T-helper 1 cell treated with Interleukin-12 subunit alpha and Interleukin-12 subunit beta and Interleukin-4 antibody, amounts not matched to agents 30 μg/mL and 1 μg/mL, for 36 hours (primary cell): ENCODE measurements around the gene NDUFB10.
A peak's percentile ranks its signal among the peaks of the same experiment; 100 is the strongest.

Experiments
- H3K27ac Mint-ChIP-seq: one replicate; pipeline ENCODE4 v1.8.0; 2021; ENCODE audit warnings: mild to moderate bottlenecking, mixed read lengths
- H3K27me3 Mint-ChIP-seq: one replicate; pipeline ENCODE4 v1.8.0; 2021; ENCODE audit warnings: low read depth, mixed read lengths
- H3K36me3 Mint-ChIP-seq: one replicate; pipeline ENCODE4 v1.8.0; 2021; ENCODE audit warnings: low read depth, mixed read lengths
- H3K4me1 Mint-ChIP-seq: one replicate; pipeline ENCODE4 v1.8.0; 2021; ENCODE audit warnings: low read depth, mixed read lengths
- H3K4me3 Mint-ChIP-seq: one replicate; pipeline ENCODE4 v1.8.0; 2021; ENCODE audit warnings: mild to moderate bottlenecking, moderate library complexity, mixed read lengths
- H3K9me3 Mint-ChIP-seq: one replicate; pipeline ENCODE4 v1.8.0; 2021; ENCODE audit warnings: mixed read lengths

The NDUFB10 gene

GRCh38 chr16:1966460-1966859, 7.1 kb downstream of the NDUFB10 start, which contains the start of gene RNF151:
TSS of gene RNF151 (plus strand) at chr16:1966856. CDS start at chr16:1966882, 26 bp downstream.
- no peaks in the 10 kb centered on the region for H3K27me3 Mint-ChIP-seq
- peak within 1 kb of the TSS; percentile 96 for H3K27ac Mint-ChIP-seq
- H3K36me3 Mint-ChIP-seq: peaks cover 23% of the 10 kb centered on the region
- H3K4me3 Mint-ChIP-seq: peak within 1 kb of the TSS; percentile 96
- peaks cover 29% of the 10 kb centered on the region for H3K4me1 Mint-ChIP-seq
- no peaks in the 10 kb centered on the region for H3K9me3 Mint-ChIP-seq

GRCh38 chr16:1968146-1968953, 9.0 kb downstream of the NDUFB10 start:
- Mint-ChIP-seq H3K36me3 (peaks cover 14% of the 10 kb centered on the region), H3K4me3 (no peak overlapping the region), H3K9me3 (no peaks in the 10 kb centered on the region)

GRCh38 chr16:1971796-1972489, 12.6 kb downstream of the NDUFB10 start, which contains the start of gene TBL3:
TSS of gene TBL3 (plus strand) at chr16:1972053. CDS start at chr16:1972165, 112 bp downstream.
- Mint-ChIP-seq H3K4me1 (peaks cover 16% of the 10 kb centered on the region), H3K36me3 (peaks cover 7% of the 10 kb centered on the region), H3K27me3 (no peaks in the 10 kb centered on the region), H3K27ac (peak within 1 kb of the TSS; percentile 99), H3K9me3 (no peaks in the 10 kb centered on the region), H3K4me3 (peak within 1 kb of the TSS; percentile 90)

More at GRCh38 chr16:1968146-1968953, 9.0 kb downstream of the NDUFB10 start:
- Mint-ChIP-seq H3K27ac (no peak overlapping the region), H3K27me3 (no peaks in the 10 kb centered on the region), H3K4me1 (peaks cover 29% of the 10 kb centered on the region)

- peaks cover 7% of the 10 kb centered on the region for H3K36me3 Mint-ChIP-seq
- peaks cover 16% of the 10 kb centered on the region for H3K4me1 Mint-ChIP-seq
- H3K27ac Mint-ChIP-seq: peak overlapping the region; percentile 32
- no peaks in the 10 kb centered on the region for H3K9me3 Mint-ChIP-seq
- H3K27me3 Mint-ChIP-seq: no peaks in the 10 kb centered on the region
- H3K4me3 Mint-ChIP-seq: peak overlapping the region; percentile 90
These were observed 13.1 kb downstream of the NDUFB10 start for GRCh38 chr16:1972490-1972877.

GRCh38 chr16:1973461-1974156, 14.3 kb downstream of the NDUFB10 start:
- no peak overlapping the region for H3K4me3 Mint-ChIP-seq
- no peaks in the 10 kb centered on the region for H3K9me3 Mint-ChIP-seq
- H3K27ac Mint-ChIP-seq: no peak overlapping the region
- no peaks in the 10 kb centered on the region for H3K27me3 Mint-ChIP-seq
- peaks cover 9% of the 10 kb centered on the region for H3K36me3 Mint-ChIP-seq
- peaks cover 16% of the 10 kb centered on the region for H3K4me1 Mint-ChIP-seq

GRCh38 chr16:1974157-1975070, 15.1 kb downstream of the NDUFB10 start:
- Mint-ChIP-seq H3K27ac (no peak overlapping the region), H3K36me3 (peaks cover 9% of the 10 kb centered on the region), H3K9me3 (no peaks in the 10 kb centered on the region), H3K27me3 (no peaks in the 10 kb centered on the region), H3K4me1 (peaks cover 16% of the 10 kb centered on the region), H3K4me3 (no peak overlapping the region)

- Mint-ChIP-seq H3K4me3 (no peak overlapping the region), H3K36me3 (peaks cover 9% of the 10 kb centered on the region), H3K27me3 (peaks cover 4% of the 10 kb centered on the region), H3K4me1 (peaks cover 16% of the 10 kb centered on the region), H3K9me3 (no peaks in the 10 kb centered on the region), H3K27ac (no peak overlapping the region)
These were observed 16.3 kb downstream of the NDUFB10 start for GRCh38 chr16:1975432-1976215.

GRCh38 chr16:1976216-1976520, 16.8 kb downstream of the NDUFB10 start:
- Mint-ChIP-seq H3K27me3 (peaks cover 10% of the 10 kb centered on the region), H3K4me3 (no peak overlapping the region), H3K9me3 (no peaks in the 10 kb centered on the region), H3K36me3 (peaks cover 9% of the 10 kb centered on the region), H3K4me1 (peaks cover 12% of the 10 kb centered on the region), H3K27ac (no peak overlapping the region)

- Mint-ChIP-seq H3K4me3 (no peak overlapping the region), H3K36me3 (peaks cover 7% of the 10 kb centered on the region), H3K9me3 (no peaks in the 10 kb centered on the region), H3K27me3 (peaks cover 20% of the 10 kb centered on the region), H3K27ac (no peak overlapping the region), H3K4me1 (peaks cover 7% of the 10 kb centered on the region)
These were observed 17.9 kb downstream of the NDUFB10 start for GRCh38 chr16:1976951-1977874.

- Mint-ChIP-seq H3K27ac (no peak overlapping the region), H3K36me3 (peaks cover 7% of the 10 kb centered on the region), H3K4me1 (peaks cover 3% of the 10 kb centered on the region), H3K4me3 (no peak overlapping the region), H3K27me3 (peaks cover 27% of the 10 kb centered on the region), H3K9me3 (no peaks in the 10 kb centered on the region)
These were observed 18.5 kb downstream of the NDUFB10 start for GRCh38 chr16:1977875-1978268.

GRCh38 chr16:1978476-1979120, 19.3 kb downstream of the NDUFB10 start:
- Mint-ChIP-seq H3K27me3 (peaks cover 31% of the 10 kb centered on the region), H3K4me1 (peaks cover 5% of the 10 kb centered on the region), H3K4me3 (no peak overlapping the region), H3K36me3 (peaks cover 5% of the 10 kb centered on the region), H3K9me3 (no peaks in the 10 kb centered on the region), H3K27ac (no peak overlapping the region)
